Measurements from ENCODE around the gene ANKRD34A.

- TF ChIP-seq, protein P1, sequence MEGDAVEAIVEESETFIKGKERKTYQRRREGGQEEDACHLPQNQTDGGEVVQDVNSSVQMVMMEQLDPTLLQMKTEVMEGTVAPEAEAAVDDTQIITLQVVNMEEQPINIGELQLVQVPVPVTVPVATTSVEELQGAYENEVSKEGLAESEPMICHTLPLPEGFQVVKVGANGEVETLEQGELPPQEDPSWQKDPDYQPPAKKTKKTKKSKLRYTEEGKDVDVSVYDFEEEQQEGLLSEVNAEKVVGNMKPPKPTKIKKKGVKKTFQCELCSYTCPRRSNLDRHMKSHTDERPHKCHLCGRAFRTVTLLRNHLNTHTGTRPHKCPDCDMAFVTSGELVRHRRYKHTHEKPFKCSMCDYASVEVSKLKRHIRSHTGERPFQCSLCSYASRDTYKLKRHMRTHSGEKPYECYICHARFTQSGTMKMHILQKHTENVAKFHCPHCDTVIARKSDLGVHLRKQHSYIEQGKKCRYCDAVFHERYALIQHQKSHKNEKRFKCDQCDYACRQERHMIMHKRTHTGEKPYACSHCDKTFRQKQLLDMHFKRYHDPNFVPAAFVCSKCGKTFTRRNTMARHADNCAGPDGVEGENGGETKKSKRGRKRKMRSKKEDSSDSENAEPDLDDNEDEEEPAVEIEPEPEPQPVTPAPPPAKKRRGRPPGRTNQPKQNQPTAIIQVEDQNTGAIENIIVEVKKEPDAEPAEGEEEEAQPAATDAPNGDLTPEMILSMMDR (IDR thresholded peaks at IDR 0.05; ENCODE audit: control extremely low read depth in 1 of 3, insufficient read depth in 1 of 3, low read depth in 1 of 3, low read length in 3 of 3) = no peak
- TF ChIP-seq POLR2A (IDR thresholded peaks at IDR 0.05; ENCODE audit: control extremely low read depth in 1 of 2, low read depth in 2 of 2, low read length in 2 of 2) (no peak), TAF1 (IDR thresholded peaks at IDR 0.05; ENCODE audit: low read depth, low read length) (no peak), EZH2 (IDR thresholded peaks at IDR 0.05; ENCODE audit: low read depth, low read length, severe bottlenecking) (no peak), KDM1A (IDR thresholded peaks at IDR 0.05; ENCODE audit: borderline replicate concordance, low read length) (no peak), USF2 (IDR thresholded peaks at IDR 0.05; ENCODE audit: low read length) (no peak), POLR2AphosphoS5 (IDR thresholded peaks at IDR 0.05; ENCODE audit: low read depth, low read length) (no peak), PHF8 (conservative IDR thresholded peaks at IDR 0.05; ENCODE audit: low read depth, low read length) (no peak)
Observed at GRCh38 chr1:145927916-145928643, 36.3 kb downstream of the ANKRD34A start.

Measured in H1 (cell line).